ENCODE results near the gene PLD6. TPM values are rescaled to one million over a fixed set of nuclear protein-coding genes. Genes with fewer than 3 reads are reported as not detected.

The PLD6 gene
- total RNA-seq, 4 donors from 2014 or later = 1.9 to 5.1 (median 2.7) TPM

DNA sequence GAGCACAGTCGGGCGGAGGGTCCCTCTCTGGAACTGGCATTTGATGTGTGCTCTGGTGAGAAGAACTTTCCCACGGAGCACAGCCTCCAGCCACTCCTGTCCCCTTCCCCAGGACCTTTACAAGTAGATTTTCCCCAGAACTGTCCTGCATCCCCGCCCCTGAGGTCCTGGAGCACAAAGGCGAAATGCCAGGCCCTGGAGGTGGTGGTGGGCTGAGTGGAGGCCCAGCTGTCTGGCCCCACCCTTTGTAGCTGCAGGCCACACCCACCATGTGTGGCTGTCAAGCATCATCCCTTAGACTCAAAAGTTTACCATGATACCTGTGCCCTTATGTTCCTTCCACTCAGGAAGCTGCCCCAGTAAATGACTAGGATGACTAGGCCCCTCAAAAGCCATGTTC, 37.7 kb downstream of the PLD6 start:
- Histone ChIP-seq H3K4me3 (no peak overlapping the region), H3K27me3 (no peaks in the 10 kb centered on the region), H3K9me3 (no peaks in the 10 kb centered on the region), H3K27ac (no peak overlapping the region), H3K4me1 (peaks cover 3 to 6% of the 10 kb centered on the region in 2 donors), H3K36me3 (peaks cover 0 to 68% of the 10 kb centered on the region in 2 donors)
- in situ Hi-C loops (cut with MboI; ENCODE audit: low sequenced_read_pairs in 4 of 4) (no loop called here), intact Hi-C loops (cut with DNase I; ENCODE audit: low total_unique reads) (no loop called here)
- ATAC-seq (no peak), DNase-seq (no peak)
- TF ChIP-seq POLR2A (IDR thresholded peaks at IDR 0.05) (no peak), CTCF (IDR thresholded peaks at IDR 0.05 in 4 of 5, conservative IDR thresholded peaks at IDR 0.05 in 1 of 5) (no peak)

- H3K9me3 ChIP-seq = no peaks in the 10 kb centered on the region
- no peak for DNase-seq
- peaks cover 0 to 65% of the 10 kb centered on the region in 2 donors for H3K36me3 ChIP-seq
- H3K27ac ChIP-seq = no peak overlapping the region
- ATAC-seq = no peak
- intact Hi-C loops (cut with DNase I; ENCODE audit: low total_unique reads) (no loop called here), in situ Hi-C loops (cut with MboI; ENCODE audit: low sequenced_read_pairs in 4 of 4) (no loop called here)
- no peak overlapping the region for H3K4me3 ChIP-seq
- TF ChIP-seq POLR2A (IDR thresholded peaks at IDR 0.05) = no peak
- TF ChIP-seq CTCF (IDR thresholded peaks at IDR 0.05 in 4 of 5, conservative IDR thresholded peaks at IDR 0.05 in 1 of 5) = no peak
- no peaks in the 10 kb centered on the region for H3K27me3 ChIP-seq
- peaks cover 3 to 10% of the 10 kb centered on the region in 2 donors for H3K4me1 ChIP-seq
Measured at GRCh38 chr17:17167986-17168385, 38.1 kb downstream of the PLD6 start.

DNA sequence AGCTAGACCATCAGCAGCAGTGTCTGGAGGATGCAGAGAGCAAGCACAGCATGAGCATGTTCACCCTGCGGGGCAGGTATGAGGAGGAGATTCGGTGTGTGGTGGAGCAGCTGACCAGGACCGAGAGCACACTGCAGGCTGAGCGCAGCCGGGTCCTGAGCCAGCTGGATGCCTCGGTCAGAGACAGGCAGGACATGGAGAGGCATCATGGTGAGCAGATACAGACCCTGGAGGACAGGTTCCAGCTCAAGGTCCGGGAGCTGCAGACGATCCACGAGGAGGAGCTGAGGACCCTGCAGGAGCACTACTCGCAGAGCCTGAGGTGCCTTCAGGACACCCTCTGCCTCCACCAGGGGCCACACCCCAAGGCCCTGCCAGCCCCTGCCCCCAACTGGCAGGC, 38.8 kb downstream of the PLD6 start:
- DNase-seq = no peak
- peaks cover 0 to 14% of the 10 kb centered on the region in 2 donors for H3K4me1 ChIP-seq
- in situ Hi-C loops (cut with MboI; ENCODE audit: low sequenced_read_pairs in 4 of 4) = no loop called here
- no peak for ATAC-seq
- H3K27me3 ChIP-seq = no peaks in the 10 kb centered on the region
- H3K27ac ChIP-seq = no peak overlapping the region
- intact Hi-C loops (cut with DNase I; ENCODE audit: low total_unique reads) = no loop called here
- TF ChIP-seq POLR2A (IDR thresholded peaks at IDR 0.05) = no peak
- no peak for TF ChIP-seq CTCF (IDR thresholded peaks at IDR 0.05 in 4 of 5, conservative IDR thresholded peaks at IDR 0.05 in 1 of 5)
- peaks cover 0 to 65% of the 10 kb centered on the region in 2 donors for H3K36me3 ChIP-seq
- H3K9me3 ChIP-seq = no peaks in the 10 kb centered on the region
- no peak overlapping the region for H3K4me3 ChIP-seq

GRCh38 chr17:17166446-17166845, 39.7 kb downstream of the PLD6 start:
- DNase-seq = no peak
- Histone ChIP-seq H3K36me3 (peaks cover 0 to 66% of the 10 kb centered on the region in 2 donors), H3K4me3 (no peak overlapping the region), H3K9me3 (no peaks in the 10 kb centered on the region), H3K4me1 (peaks cover 0 to 8% of the 10 kb centered on the region in 2 donors), H3K27ac (peak overlapping the region in 2 of 4 donors; percentile 48 to 60), H3K27me3 (no peaks in the 10 kb centered on the region)
- in situ Hi-C loops (cut with MboI; ENCODE audit: low sequenced_read_pairs in 4 of 4) = no loop called here
- ATAC-seq = no peak
- intact Hi-C loops (cut with DNase I; ENCODE audit: low total_unique reads) = no loop called here
- no peak for TF ChIP-seq POLR2A (IDR thresholded peaks at IDR 0.05)
- TF ChIP-seq CTCF (IDR thresholded peaks at IDR 0.05 in 4 of 5, conservative IDR thresholded peaks at IDR 0.05 in 1 of 5) = no peak
